SK-N-SH (cell line): ENCODE data around the gene GPC5.

Experiments
- CTCF ChIP-seq: fragments of 200-600 bp; sonication (generic); IDR thresholded peaks from 2 replicates; pipeline ENCODE4 v1.6.1; 2017; ENCODE audit warnings: antibody characterized with exemption, mild to moderate bottlenecking, moderate library complexity
- EP300 ChIP-seq, 2 experiments: IDR thresholded peaks; 2 replicates each; pipeline versions ENCODE4 v1.4.0 to v1.6.1; 2012; ENCODE audit warnings: borderline replicate concordance in 1 of 2, low read depth in 1 of 2, low read length in 1 of 2
- FOXJ3 ChIP-seq: sonication (generic); formaldehyde crosslinking; IDR thresholded peaks from 2 replicates; pipeline ENCODE4 v1.5.1; 2020; ENCODE audit warnings: mild to moderate bottlenecking, missing genetic modification reagents
- MAX ChIP-seq: IDR thresholded peaks from 2 replicates; pipeline ENCODE4 v1.4.0; 2012; ENCODE audit warnings: low read depth
- NRF1 ChIP-seq: IDR thresholded peaks from 2 replicates; pipeline ENCODE4 v1.6.1; 2012; ENCODE audit warnings: low read depth, mild to moderate bottlenecking, low read length
- PBX3 ChIP-seq: IDR thresholded peaks from 2 replicates; pipeline ENCODE4; 2012
- POLR2AphosphoS5 ChIP-seq: IDR thresholded peaks from 2 replicates; pipeline ENCODE4 v1.6.1; 2012; ENCODE audit warnings: low read depth, low read length
- RFX5 ChIP-seq: IDR thresholded peaks from 2 replicates; pipeline ENCODE4 v1.6.1; 2012; ENCODE audit warnings: mild to moderate bottlenecking, improper control_type of control experiment, low read length
- RXRA ChIP-seq: IDR thresholded peaks from 2 replicates; pipeline ENCODE4 v1.4.0; 2012; ENCODE audit warnings: low read depth, mild to moderate bottlenecking, borderline replicate concordance
- SIN3A ChIP-seq: IDR thresholded peaks from 2 replicates; pipeline ENCODE4 v1.6.1; 2012; ENCODE audit warnings: low read depth, mild to moderate bottlenecking, low read length, moderate library complexity, borderline replicate concordance
- TAF1 ChIP-seq: IDR thresholded peaks from 2 replicates; pipeline ENCODE4 v1.6.1; 2012; ENCODE audit warnings: low read depth, mild to moderate bottlenecking, low read length, moderate library complexity, borderline replicate concordance
- USF2 ChIP-seq: fragments of 150-350 bp; IDR thresholded peaks from 2 replicates; pipeline ENCODE4 v1.6.1; 2017; ENCODE audit warnings: antibody characterized with exemption, low read length, low read depth, borderline replicate concordance

GRCh38 chr13:92589955-92590354 is 1191.5 kb downstream of the GPC5 start:
- no peak for TF ChIP-seq MAX
- TF ChIP-seq NRF1, result no peak
- TF ChIP-seq POLR2AphosphoS5, result no peak
- TF ChIP-seq EP300 (IDR thresholded peaks at IDR 0.05; ENCODE audit: borderline replicate concordance in 1 of 2, low read depth in 1 of 2, low read length in 1 of 2), result no peak
- no peak for TF ChIP-seq TAF1
- no peak for TF ChIP-seq CTCF
- TF ChIP-seq PBX3, result no peak
- TF ChIP-seq SIN3A, result no peak
- no peak for TF ChIP-seq RXRA
- no peak for TF ChIP-seq RFX5
- TF ChIP-seq FOXJ3, result no peak
- TF ChIP-seq USF2, result no peak
